GM19193 (cell line): ENCODE results near the gene ARHGAP24.

Source experiments
- POLR2A ChIP-seq: IDR thresholded peaks from 4 replicates; pipeline ENCODE4 v1.6.1; 2011; ENCODE audit not compliant: insufficient read depth, insufficient read length; ENCODE audit errors: extremely low read depth

ARHGAP24 gene

DNA sequence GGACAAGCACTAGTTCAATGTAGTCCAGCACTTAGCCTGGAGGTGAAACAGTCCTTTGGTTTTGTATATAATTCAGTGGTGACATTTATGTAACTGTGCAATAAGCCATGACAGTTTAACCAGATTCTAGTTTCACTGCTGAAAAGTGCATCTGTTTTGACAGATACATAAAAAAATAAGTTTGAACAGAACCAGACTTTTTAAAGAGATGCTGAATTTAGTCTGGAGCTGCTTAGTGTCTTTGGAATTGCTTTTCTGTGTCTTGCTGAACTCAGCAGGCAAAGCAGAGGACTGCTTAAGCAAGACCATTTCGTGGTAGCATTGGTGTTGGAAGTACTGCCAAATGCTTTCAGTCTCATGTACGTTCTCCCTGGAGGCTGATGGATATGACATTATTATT, 491.4 kb downstream of the ARHGAP24 start:
- TF ChIP-seq POLR2A, result no peak

DNA sequence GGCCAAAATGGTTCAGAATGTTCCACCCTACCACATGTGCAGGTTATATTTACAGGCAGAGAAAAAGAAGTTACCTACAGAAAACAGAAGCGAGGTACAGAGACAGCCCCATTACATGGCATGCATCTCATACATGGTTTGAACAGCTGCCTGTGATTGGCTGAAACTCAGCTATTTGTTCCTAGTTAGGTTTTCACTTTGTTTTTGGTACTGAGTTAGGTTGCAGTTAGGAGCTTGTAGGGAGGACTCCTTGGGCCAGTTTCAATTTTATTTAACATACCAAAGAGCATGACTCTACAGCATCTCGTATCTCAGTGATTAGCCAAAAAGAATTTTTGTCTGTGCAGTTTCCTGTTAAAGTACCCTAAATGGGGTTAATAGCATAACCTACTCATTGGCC, 492.9 kb downstream of the ARHGAP24 start:
- no peak for TF ChIP-seq POLR2A

DNA sequence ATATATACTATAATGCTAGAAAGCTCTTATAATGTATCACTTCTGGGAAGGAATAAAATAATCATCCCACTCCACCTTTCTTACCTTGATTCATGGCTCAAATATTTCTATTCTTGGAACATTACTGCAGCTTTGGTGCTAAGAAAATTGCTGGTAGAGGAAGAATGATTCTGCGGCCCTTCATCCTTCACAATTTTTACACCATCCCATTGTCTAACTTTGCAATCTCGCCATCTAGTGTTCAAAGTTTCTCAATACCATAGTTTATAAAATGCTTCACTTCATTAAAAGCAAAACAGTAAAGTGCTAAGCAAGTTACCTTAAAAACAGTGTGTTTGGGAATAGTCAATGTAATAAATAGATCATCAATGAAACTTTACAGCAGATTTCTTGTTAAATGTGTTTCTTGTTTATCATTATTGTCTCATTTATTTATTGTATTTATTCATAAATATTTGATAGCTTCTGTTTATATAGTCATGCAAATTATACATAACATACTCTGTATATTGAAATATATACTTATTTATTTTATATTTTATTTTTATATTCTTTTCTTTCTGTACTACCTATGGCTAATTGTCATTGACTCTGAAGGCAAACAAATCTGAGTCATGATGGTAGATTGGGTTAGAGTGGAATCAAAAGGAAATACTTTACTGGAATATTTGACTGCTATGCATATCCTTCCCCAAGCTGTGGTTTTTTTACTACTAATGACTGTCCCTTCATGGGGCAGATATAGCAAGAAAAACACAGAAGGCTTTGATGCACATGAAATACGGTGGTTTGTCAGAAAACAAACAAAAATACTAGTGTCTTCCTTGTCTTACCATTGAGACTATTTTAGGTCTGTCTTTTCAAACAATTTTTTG, 494.2 kb downstream of the ARHGAP24 start:
- TF ChIP-seq POLR2A, result no peak

DNA sequence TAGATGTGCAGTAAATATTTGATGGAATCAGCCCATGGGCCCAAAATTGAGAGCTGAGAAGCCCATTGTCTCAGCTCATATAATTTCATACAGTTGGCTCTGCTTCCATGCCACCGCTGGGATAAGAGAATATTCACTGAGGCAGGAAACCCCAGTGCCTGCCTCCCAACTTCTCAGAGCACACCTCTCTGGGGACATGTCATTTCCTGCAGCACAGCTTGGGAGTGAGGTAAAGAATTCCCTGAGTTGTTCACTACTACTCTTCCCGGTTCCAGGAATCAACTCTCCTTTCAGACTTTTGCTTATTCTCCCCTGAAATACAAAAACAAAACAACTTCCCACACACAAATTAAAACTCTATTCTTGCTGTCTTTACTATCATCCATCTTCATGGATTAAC, 495.6 kb downstream of the ARHGAP24 start:
- no peak for TF ChIP-seq POLR2A

DNA sequence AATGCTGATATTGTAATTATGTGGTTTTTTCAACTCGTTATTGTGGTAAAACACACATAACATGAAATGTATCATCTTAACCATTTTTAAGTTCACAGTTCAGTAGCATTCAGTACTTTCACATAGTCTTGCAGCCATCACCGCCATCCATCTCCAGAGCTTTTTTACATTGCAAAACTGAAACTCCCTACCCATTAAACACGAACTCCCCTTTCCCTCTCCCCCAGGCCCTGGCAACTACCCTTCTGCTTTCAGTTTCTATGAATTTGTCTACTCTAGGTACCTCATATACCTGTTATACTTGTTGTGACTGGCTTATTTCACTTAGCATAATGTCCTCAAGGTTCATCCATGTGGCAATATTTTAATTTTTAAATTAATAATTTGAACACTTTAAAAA, 504.3 kb downstream of the ARHGAP24 start:
- TF ChIP-seq POLR2A, result no peak

DNA sequence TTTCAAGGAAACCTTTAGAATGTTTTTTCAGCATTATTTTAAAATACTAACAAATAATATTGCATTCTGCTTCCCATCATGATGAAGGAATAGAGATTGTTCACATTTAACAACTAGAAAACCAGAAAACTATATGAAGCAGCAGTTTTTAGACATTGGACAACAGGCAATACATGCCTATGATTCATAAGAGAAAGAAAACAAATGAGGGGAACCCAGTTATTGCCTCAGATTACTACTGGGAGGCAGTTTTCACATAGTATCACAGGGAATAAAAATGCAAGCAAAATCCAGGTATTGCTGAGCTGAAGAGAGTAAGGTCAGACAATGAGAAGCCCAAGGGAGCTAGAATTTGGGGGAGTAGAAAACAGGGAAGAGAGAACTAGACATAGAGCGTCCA, 511.3 kb downstream of the ARHGAP24 start:
- TF ChIP-seq POLR2A, result no peak

DNA sequence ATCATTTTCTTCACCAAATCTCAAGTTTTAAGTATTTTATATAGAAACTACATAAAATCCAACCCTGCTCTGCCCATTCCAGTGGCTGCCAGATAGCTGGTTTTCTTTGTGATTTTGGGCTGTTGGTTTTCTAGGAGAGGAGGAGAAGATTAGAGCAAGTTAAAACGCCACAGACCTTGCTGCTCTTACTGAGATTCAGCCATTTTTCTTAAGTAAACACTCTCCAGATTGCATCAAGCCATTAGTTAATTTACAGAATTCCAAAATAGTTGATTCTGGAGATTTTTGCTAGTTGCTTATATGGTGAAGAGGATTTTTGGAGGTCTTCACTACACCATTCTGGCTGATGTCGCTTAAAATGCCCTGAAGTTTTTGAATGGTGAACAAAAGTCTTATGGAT, 518.7 kb downstream of the ARHGAP24 start:
- no peak for TF ChIP-seq POLR2A

DNA sequence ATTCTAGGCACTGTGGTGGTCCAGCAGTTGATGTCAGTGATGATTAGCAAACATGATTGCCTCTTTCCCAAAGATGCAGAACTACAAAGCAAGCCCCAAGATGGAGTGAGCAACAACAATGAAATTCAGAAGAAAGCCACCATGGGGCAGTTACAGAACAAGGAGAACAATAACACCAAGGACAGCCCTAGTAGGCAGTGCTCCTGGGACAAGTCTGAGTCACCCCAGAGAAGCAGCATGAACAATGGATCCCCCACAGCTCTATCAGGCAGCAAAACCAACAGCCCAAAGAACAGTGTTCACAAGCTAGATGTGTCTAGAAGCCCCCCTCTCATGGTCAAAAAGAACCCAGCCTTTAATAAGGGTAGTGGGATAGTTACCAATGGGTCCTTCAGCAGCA, 519.6 kb downstream of the ARHGAP24 start:
- TF ChIP-seq POLR2A, result no peak

DNA sequence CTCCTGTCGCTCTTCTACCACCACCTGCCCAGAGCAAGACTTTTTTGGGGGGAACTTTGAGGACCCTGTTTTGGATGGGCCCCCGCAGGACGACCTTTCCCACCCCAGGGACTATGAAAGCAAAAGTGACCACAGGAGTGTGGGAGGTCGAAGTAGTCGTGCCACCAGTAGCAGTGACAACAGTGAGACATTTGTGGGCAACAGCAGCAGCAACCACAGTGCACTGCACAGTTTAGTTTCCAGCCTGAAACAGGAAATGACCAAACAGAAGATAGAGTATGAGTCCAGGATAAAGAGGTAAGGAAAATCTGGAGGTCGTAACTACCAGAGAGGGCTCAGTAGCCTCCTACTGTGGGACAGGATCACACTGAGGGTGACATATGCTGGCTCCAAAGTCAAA, 520.4 kb downstream of the ARHGAP24 start:
- no peak for TF ChIP-seq POLR2A

DNA sequence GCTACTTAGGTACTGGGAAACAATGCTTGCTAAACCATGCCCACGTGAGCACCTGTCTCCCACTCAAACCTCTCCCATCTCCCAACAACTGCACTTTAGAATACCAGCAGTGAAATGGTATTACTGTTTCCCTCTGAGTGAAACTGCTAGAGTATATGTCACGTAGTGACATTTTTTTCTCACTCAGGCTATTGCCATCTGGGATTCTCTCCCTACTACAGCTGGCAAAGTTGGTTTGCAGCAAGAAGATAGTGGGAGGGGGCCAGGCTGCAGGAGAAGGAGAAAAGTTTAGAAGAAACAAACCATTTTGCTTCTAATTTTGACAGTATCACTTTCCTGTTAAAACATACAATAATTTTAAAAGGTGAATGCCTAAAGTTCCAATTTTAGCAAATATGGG, 526.6 kb downstream of the ARHGAP24 start:
- TF ChIP-seq POLR2A, result no peak

DNA sequence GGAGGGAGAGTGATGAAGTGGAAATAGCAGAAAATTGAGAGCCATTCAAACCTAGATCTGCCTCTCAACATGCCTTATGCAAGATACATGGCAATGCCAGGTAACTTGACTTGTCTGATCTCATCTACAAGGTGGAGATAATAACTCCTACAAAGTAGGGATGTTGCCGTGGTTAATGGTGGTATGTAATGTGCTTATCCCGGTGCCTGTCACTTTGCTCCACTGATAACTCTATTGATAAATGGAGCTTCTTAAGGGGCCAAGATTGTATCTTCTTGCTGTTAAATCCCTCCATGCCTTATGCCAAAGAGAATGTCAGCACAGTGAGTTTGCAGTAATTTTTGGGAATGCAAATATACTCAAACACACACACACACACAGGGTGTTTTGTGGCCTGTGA, 529.1 kb downstream of the ARHGAP24 start:
- TF ChIP-seq POLR2A, result no peak

DNA sequence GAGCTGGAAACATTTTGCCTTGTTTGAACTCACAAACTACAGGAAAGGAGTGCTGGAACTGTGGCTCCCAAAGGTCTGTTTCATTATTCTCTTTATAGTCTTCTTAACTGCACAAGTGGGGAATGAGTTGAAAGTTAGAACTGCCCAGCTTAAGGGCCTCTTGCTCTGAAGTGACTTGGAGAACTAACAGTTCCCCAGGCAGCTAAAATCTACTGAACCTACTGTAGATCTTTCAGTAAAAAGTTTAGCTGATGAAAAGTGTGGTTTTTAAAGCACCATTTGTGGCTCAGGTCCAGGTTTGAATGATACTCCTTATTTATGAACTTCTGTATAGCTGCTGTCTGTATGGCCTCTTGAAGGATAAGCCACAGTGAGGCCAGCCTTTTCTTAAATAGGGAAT, 531.1 kb downstream of the ARHGAP24 start:
- no peak for TF ChIP-seq POLR2A

DNA sequence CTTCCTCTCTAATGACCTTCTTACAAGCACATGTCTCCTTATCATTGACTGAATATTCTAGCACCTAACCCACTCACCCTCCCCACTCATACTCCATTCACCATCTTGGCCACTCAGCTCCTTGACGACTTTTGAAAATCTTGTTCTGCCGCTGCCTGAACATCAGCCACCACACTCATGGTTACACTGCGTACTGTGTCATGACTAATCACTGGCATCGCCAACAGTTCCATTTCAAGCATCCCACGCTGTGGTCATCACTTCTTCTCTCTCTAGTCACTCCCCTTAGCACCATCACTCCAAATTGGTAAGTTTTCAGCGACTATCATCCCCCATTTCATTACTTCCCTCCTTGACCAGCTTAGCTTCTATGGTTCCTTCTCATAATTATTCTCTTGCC, 532.1 kb downstream of the ARHGAP24 start:
- TF ChIP-seq POLR2A, result no peak

DNA sequence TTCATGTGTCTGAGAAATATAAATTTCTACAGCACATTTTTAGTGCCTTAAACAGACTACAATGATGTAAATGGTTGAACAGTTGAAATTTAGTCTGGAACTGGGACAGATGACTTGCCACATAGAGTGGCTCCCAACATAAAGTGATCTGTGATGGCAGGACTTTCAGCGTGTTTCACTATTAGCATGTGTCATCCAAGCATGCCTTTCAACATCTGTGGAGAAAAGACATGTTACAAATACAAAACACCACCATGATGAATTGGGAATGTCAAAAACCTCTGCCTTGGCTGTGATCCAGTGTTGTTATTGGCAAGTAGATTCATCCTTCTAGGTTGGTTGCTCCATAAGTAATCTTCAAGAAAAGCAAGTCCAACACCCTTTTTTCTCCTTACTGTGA, 536.2 kb downstream of the ARHGAP24 start:
- TF ChIP-seq POLR2A, result no peak

DNA sequence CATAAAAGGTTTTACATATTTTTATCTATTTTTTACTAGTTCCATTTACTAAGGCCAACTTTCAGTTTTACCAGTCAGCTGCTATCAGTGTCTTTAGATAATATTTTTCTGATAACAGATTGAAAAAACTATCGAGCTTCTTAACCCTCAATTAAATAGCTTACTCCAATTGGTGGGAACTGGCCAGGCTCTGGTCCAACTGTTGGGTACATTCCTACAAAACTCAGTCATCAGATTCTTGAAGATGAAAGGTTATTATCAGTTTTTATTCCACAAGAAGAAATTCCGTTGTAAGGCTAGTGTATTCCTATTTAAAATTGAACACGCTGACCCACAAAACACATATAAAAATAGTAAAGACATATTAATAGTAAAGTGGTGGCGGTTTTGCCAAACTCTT, 538.7 kb downstream of the ARHGAP24 start:
- no peak for TF ChIP-seq POLR2A

DNA sequence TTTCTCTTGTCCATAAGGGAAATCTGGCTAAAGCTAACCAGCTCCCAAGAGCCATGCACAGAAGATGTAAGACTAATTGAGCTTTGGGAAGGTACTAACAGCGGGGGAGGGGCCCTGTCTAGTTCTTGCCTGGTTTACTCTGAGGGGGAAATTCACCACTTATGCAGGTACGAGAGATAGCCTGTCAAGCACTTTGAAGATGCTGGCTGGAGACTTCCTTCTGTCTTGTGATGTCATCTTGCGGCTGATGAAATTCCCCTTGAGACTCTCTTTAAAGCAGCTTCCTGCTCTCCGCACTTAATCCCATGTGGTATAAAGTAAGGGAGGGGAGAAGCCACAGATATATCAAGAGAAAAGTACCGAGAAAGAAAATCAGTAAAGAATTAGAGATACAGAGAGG, 539.6 kb downstream of the ARHGAP24 start:
- TF ChIP-seq POLR2A, result no peak
